ENCODE results near the gene CEBPE.

The CEBPE gene

DNA sequence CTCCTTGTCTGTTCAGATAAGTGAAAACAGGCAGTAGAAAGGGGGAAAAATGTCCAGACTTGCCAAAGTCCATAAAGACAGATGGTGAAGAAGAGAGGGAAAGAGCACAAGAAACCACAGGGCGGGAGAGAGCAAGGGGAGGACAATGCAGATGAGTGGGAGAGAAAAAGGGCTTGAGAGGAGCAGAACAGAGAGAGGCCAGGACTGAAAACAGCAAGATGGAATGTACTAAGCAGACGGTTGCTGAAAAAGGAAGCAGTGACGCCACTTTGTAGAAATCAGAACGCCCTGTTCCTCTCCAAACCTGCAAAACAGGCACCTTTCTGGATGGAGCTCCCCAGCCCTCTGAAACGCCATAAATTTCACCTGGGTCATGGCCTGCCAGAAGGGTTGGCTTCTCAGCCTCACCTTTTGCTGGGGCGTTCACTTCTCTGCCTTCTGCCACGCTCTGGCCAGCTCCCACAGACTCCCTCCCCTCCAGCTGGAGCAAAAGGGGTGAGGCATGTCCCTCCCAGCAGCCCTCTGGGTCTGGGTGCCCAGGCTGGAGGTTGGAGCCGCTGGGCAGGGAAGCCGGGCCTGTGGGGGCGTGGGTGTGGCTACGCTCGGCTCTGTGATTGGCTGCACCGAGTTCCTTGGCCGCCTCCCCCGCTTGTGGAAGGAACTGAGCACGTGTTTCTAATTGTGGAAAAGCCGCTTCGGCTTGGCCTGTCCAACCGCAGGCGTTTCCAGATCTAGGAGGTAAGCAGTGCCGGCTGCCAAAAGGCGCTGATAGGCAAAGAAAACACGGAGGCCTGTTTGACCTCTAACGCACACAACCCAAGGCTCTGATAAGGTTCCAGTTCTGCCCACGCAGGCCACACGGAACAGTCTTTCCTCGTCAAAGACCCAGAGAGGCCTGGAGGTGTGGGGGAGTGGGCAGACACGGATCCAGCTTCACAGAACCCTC is 35.1 kb upstream of the CEBPE start:
- H4K20me1 ChIP-seq (ENCODE audit: insufficient read depth, low read length, poor library complexity, severe bottlenecking): no peaks in the 10 kb centered on the region
- no peak overlapping the region for H3K9ac ChIP-seq (ENCODE audit: low read depth, low read length, poor library complexity, severe bottlenecking)
- peak overlapping the region; percentile 61 for H3K4me3 ChIP-seq (ENCODE audit: low read length, poor library complexity, severe bottlenecking)
- H3K27me3 ChIP-seq (ENCODE audit: insufficient read depth, low read length, poor library complexity, severe bottlenecking): peaks cover 24% of the 10 kb centered on the region
- no peaks in the 10 kb centered on the region for H3K9me3 ChIP-seq (ENCODE audit: insufficient read depth, low read depth, low read length)
- H3K79me2 ChIP-seq (ENCODE audit: insufficient read depth, low read length): no peaks in the 10 kb centered on the region
- no peaks in the 10 kb centered on the region for H3K9me2 ChIP-seq (replicated peaks; ENCODE audit: low read depth, low read length)
- H3F3A ChIP-seq (ENCODE audit: low read depth): no peaks in the 10 kb centered on the region
- peak overlapping the region; percentile 63 for H2AFZ ChIP-seq (ENCODE audit: low read length)
- no peak for TF ChIP-seq EZH2phosphoT487 (IDR thresholded peaks at IDR 0.05; ENCODE audit: borderline replicate concordance)
- TF ChIP-seq, protein P1, sequence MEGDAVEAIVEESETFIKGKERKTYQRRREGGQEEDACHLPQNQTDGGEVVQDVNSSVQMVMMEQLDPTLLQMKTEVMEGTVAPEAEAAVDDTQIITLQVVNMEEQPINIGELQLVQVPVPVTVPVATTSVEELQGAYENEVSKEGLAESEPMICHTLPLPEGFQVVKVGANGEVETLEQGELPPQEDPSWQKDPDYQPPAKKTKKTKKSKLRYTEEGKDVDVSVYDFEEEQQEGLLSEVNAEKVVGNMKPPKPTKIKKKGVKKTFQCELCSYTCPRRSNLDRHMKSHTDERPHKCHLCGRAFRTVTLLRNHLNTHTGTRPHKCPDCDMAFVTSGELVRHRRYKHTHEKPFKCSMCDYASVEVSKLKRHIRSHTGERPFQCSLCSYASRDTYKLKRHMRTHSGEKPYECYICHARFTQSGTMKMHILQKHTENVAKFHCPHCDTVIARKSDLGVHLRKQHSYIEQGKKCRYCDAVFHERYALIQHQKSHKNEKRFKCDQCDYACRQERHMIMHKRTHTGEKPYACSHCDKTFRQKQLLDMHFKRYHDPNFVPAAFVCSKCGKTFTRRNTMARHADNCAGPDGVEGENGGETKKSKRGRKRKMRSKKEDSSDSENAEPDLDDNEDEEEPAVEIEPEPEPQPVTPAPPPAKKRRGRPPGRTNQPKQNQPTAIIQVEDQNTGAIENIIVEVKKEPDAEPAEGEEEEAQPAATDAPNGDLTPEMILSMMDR (conservative IDR thresholded peaks at IDR 0.05; ENCODE audit: low read length): no peak
- peaks cover 15% of the 10 kb centered on the region for H3K4me1 ChIP-seq (ENCODE audit: insufficient read depth, low read length, poor library complexity, severe bottlenecking)
- H3K4me2 ChIP-seq (ENCODE audit: low read depth, low read length, poor library complexity, severe bottlenecking): peak overlapping the region; percentile 68
- H3K36me3 ChIP-seq (ENCODE audit: insufficient read depth, low read length): no peaks in the 10 kb centered on the region

DNA sequence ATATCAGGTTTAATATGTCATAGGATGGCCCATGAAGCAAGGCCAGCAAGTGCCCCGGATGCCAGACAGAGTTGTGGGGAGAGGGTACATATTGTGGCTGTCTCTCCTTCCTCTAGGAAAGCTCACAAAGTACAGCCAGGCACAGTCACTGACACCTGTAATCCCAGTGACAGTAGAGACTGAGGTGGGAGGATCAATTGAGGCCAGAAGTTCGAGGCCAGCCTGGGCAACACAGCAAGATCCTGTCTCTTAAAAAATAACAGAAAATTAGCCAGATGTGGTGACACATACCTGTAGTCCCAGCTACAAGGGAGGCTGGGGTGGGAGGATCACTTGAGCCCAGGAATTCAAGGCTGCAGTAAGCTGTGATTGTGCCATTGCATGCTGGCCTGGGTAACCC is 32.3 kb upstream of the CEBPE start:
- Histone ChIP-seq H3K36me3 (ENCODE audit: insufficient read depth, low read length) (no peaks in the 10 kb centered on the region), H3K4me3 (ENCODE audit: low read length, poor library complexity, severe bottlenecking) (no peak overlapping the region), H3K9ac (ENCODE audit: low read depth, low read length, poor library complexity, severe bottlenecking) (no peak overlapping the region), H3K9me3 (ENCODE audit: insufficient read depth, low read depth, low read length) (no peaks in the 10 kb centered on the region), H4K20me1 (ENCODE audit: insufficient read depth, low read length, poor library complexity, severe bottlenecking) (no peaks in the 10 kb centered on the region), H3K79me2 (ENCODE audit: insufficient read depth, low read length) (no peaks in the 10 kb centered on the region), H3K9me2 (replicated peaks; ENCODE audit: low read depth, low read length) (no peaks in the 10 kb centered on the region), H3K4me1 (ENCODE audit: insufficient read depth, low read length, poor library complexity, severe bottlenecking) (peaks cover 15% of the 10 kb centered on the region), H2AFZ (ENCODE audit: low read length) (no peak overlapping the region), H3K4me2 (ENCODE audit: low read depth, low read length, poor library complexity, severe bottlenecking) (no peak overlapping the region), H3K27me3 (ENCODE audit: insufficient read depth, low read length, poor library complexity, severe bottlenecking) (peaks cover 12% of the 10 kb centered on the region), H3F3A (ENCODE audit: low read depth) (no peaks in the 10 kb centered on the region)
- TF ChIP-seq EZH2phosphoT487 (IDR thresholded peaks at IDR 0.05; ENCODE audit: borderline replicate concordance): no peak
- TF ChIP-seq, protein P1 (conservative IDR thresholded peaks at IDR 0.05; ENCODE audit: low read length): no peak

DNA sequence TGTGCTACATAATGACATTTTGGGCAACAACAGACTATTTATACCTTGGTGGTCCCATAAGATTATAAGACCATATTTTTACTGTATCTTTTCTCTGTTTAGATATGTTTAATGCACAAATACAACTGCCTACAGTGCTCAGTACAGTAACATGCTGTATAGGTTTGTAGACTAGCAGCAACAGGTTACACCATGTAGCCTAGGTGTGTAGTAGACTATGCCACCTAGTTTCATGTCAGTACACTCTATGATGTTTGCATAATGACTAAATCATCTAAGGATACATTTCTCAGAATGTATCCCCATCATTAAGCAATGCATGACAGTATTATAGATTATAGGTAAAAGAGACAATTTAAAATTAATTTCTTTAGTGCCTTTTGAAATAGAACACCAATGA is 30.7 kb upstream of the CEBPE start:
- H3K4me3 ChIP-seq (ENCODE audit: low read length, poor library complexity, severe bottlenecking): no peak overlapping the region
- H3K4me1 ChIP-seq (ENCODE audit: insufficient read depth, low read length, poor library complexity, severe bottlenecking): peaks cover 8% of the 10 kb centered on the region
- no peaks in the 10 kb centered on the region for H3K9me3 ChIP-seq (ENCODE audit: insufficient read depth, low read depth, low read length)
- H3K9me2 ChIP-seq (replicated peaks; ENCODE audit: low read depth, low read length): no peaks in the 10 kb centered on the region
- no peaks in the 10 kb centered on the region for H3F3A ChIP-seq (ENCODE audit: low read depth)
- peaks cover 10% of the 10 kb centered on the region for H3K27me3 ChIP-seq (ENCODE audit: insufficient read depth, low read length, poor library complexity, severe bottlenecking)
- no peaks in the 10 kb centered on the region for H3K79me2 ChIP-seq (ENCODE audit: insufficient read depth, low read length)
- no peaks in the 10 kb centered on the region for H4K20me1 ChIP-seq (ENCODE audit: insufficient read depth, low read length, poor library complexity, severe bottlenecking)
- H2AFZ ChIP-seq (ENCODE audit: low read length): no peak overlapping the region
- TF ChIP-seq EZH2phosphoT487 (IDR thresholded peaks at IDR 0.05; ENCODE audit: borderline replicate concordance): no peak
- TF ChIP-seq, protein P1 (conservative IDR thresholded peaks at IDR 0.05; ENCODE audit: low read length): no peak
- no peak overlapping the region for H3K4me2 ChIP-seq (ENCODE audit: low read depth, low read length, poor library complexity, severe bottlenecking)
- no peaks in the 10 kb centered on the region for H3K36me3 ChIP-seq (ENCODE audit: insufficient read depth, low read length)
- H3K9ac ChIP-seq (ENCODE audit: low read depth, low read length, poor library complexity, severe bottlenecking): no peak overlapping the region

Measured in Loucy (cell line).